Nephron (organoid): ENCODE results near the gene STX1A.
A peak's percentile ranks its signal among the peaks of the same experiment; 100 is the strongest.
"Not testable (repeated sequence)": the region's sequence is repeated elsewhere in the genome, so short reads cannot be mapped to it uniquely, and the experiment has no call there.

Experiments
- H3K27ac Mint-ChIP-seq, 3 experiments: 2 replicates each; pipeline ENCODE4 v1.8.0; 2020; ENCODE audit warnings: mixed read lengths in 3 of 3, mild to moderate bottlenecking in 2 of 3, moderate library complexity in 1 of 3
- H3K27me3 Mint-ChIP-seq: 2 replicates; pipeline ENCODE4 v1.8.0; 2021; ENCODE audit warnings: low read depth, mild to moderate bottlenecking, moderate library complexity, mixed read lengths
- H3K36me3 Mint-ChIP-seq: 2 replicates; pipeline ENCODE4 v1.8.0; 2020; ENCODE audit warnings: low read depth, mixed read lengths
- H3K4me1 Mint-ChIP-seq: 2 replicates; pipeline ENCODE4 v1.8.0; 2020; ENCODE audit warnings: mixed read lengths
- H3K4me3 Mint-ChIP-seq, 3 experiments: 2 replicates each; pipeline ENCODE4 v1.8.0; 2020; ENCODE audit warnings: mild to moderate bottlenecking in 3 of 3, mixed read lengths in 3 of 3, moderate library complexity in 2 of 3
- H3K9me3 Mint-ChIP-seq: 2 replicates; pipeline ENCODE4 v1.8.0; 2020; ENCODE audit warnings: mixed read lengths
- TF ChIP-seq, protein P1 (sequence below), 3 experiments: fragments of 200-600 bp; sonication (generic); IDR thresholded peaks; one replicate each; pipeline ENCODE4 v1.5.0; 2021; ENCODE audit warnings: antibody characterized with exemption in 3 of 3; ENCODE audit not compliant: unreplicated experiment in 3 of 3

Gene STX1A

DNA sequence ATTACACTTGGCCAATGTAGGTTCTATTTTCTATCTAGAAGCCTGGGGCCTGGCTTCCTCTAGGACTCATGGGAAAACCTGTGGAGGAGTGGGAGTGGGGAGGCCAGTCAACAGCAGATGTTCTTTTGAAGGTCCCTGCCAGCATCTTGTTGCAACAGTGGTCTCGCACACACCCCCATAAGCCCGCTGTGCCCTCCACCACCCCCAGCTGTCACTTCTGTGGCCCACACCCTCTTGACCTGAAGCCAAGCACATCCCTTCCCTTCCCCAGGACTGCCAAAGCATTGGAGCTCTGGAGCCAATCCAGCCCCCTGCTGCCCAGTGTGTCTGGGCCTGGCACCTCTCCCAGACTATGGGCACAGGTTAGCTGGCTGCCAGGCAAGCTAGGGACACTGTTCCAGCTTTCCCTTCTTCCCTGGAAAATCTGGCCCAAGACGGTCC, 1.9 kb upstream of the STX1A start:
- H3K4me3 Mint-ChIP-seq, result peak overlapping the region; percentile 89 to 94 (median 91)
- H3K27ac Mint-ChIP-seq, result peak overlapping the region; percentile 79 to 96 (median 89)
- no peaks in the 10 kb centered on the region for H3K36me3 Mint-ChIP-seq
- TF ChIP-seq, protein P1, sequence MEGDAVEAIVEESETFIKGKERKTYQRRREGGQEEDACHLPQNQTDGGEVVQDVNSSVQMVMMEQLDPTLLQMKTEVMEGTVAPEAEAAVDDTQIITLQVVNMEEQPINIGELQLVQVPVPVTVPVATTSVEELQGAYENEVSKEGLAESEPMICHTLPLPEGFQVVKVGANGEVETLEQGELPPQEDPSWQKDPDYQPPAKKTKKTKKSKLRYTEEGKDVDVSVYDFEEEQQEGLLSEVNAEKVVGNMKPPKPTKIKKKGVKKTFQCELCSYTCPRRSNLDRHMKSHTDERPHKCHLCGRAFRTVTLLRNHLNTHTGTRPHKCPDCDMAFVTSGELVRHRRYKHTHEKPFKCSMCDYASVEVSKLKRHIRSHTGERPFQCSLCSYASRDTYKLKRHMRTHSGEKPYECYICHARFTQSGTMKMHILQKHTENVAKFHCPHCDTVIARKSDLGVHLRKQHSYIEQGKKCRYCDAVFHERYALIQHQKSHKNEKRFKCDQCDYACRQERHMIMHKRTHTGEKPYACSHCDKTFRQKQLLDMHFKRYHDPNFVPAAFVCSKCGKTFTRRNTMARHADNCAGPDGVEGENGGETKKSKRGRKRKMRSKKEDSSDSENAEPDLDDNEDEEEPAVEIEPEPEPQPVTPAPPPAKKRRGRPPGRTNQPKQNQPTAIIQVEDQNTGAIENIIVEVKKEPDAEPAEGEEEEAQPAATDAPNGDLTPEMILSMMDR (IDR thresholded peaks at IDR 0.05; ENCODE audit: unreplicated experiment in 3 of 3), result no peak
- H3K9me3 Mint-ChIP-seq, result no peaks in the 10 kb centered on the region
- peaks cover 28% of the 10 kb centered on the region for H3K4me1 Mint-ChIP-seq
- H3K27me3 Mint-ChIP-seq, result peaks cover 4% of the 10 kb centered on the region

DNA sequence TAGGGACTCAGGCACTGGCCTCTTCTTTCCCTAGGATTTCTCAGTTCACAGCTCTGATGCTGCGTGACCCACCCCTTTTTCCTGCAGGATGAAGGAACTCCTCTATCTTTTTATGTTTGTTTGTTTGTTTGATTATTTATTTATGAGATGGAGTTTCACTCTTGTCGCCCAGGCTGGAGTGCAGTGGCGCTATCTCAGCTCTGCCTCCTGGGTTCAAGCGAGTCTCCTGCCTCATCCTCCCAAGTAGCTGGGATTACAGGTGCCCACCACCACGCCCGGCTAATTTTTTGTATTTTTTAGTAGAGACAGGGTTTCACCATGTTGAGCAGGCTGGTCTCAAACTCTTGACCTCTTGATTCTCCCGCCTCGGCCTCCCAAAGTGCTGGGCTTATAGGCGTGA, 974 bp upstream of the STX1A start:
- H3K27me3 Mint-ChIP-seq, H3K36me3 Mint-ChIP-seq, H3K9me3 Mint-ChIP-seq: not testable (repeated sequence)
- Mint-ChIP-seq H3K4me1 (peaks cover 38% of the 10 kb centered on the region), H3K4me3 (peak overlapping the region; percentile 89 to 94 (median 89)), H3K27ac (peak overlapping the region in 1 of 3 experiments; percentile 23)

DNA sequence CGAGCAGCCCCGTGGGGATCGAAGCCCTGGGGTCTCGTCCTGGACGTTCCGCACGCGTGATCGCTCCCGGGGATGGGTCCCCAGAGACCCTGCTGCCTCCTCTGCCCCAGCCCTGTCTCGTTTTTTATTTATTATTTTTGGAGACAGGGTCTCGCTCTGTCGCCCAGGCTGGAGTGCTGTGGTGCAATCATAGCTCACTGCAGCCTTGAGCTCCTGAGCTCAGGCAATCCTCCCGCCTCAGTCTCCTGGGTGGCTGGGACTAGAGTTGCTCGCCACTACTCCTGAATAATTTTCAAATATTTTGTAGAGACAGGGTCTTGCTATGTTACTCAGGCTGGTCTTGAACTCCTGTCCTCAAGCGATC, 319 bp upstream of the STX1A start:
- peak overlapping the region; percentile 89 for H3K4me3 Mint-ChIP-seq
- no peaks in the 10 kb centered on the region for H3K9me3 Mint-ChIP-seq
- peaks cover 4% of the 10 kb centered on the region for H3K27me3 Mint-ChIP-seq
- H3K27ac Mint-ChIP-seq, result no peak overlapping the region
- peaks cover 39% of the 10 kb centered on the region for H3K4me1 Mint-ChIP-seq
- TF ChIP-seq, protein P1 (IDR thresholded peaks at IDR 0.05; ENCODE audit: unreplicated experiment in 3 of 3), result no peak
- no peaks in the 10 kb centered on the region for H3K36me3 Mint-ChIP-seq

DNA sequence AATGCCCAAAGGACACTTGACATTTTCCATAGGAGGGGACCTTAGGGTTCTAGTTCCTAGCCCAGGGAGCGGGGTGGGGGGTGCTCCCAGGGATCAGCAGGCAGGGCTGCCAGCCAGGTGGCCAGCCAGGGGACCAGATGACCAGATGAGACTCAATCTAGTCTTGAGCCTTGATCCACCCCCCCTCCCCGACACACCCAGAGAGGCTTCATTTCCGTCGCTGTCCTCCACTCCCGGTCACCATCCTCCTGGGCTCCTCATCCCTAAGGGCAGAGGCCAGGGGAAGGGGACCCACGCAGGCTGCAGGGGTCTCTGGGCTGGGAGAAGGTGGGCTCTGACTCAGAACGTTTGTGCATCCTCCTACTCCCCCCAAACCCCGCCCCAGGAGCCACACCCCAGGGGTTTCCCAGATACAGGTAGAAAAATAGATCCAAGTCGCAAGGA, 1.0 kb downstream of the STX1A start:
- peaks cover 4% of the 10 kb centered on the region for H3K27me3 Mint-ChIP-seq
- peak overlapping the region; percentile 80 to 85 (median 82) for H3K4me3 Mint-ChIP-seq
- H3K9me3 Mint-ChIP-seq, result no peaks in the 10 kb centered on the region
- no peak overlapping the region for H3K27ac Mint-ChIP-seq
- TF ChIP-seq, protein P1 (IDR thresholded peaks at IDR 0.05; ENCODE audit: unreplicated experiment in 3 of 3), result no peak
- H3K36me3 Mint-ChIP-seq, result no peaks in the 10 kb centered on the region
- H3K4me1 Mint-ChIP-seq, result peaks cover 39% of the 10 kb centered on the region

DNA sequence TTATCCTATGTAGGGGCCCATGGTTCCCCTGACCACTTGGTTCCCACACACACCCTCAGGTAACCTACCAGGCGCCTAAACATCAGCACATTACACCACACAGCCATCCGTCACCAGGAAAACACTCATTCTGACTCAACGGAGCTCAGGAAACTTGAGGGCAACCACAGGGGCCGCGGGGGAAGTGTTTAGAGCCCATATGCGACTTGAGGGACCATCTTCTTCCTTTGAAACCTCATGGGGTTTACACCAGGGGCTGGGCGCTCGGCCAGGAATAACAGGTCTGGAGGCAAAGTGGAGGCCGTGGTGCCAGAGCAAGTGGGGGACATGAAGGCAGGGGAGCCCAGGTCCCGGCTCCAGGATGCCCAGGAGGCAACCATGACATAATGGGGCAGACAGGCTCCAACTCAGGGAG, 1.5 kb downstream of the STX1A start:
- H3K27me3 Mint-ChIP-seq, result peaks cover 4% of the 10 kb centered on the region
- H3K9me3 Mint-ChIP-seq, result no peaks in the 10 kb centered on the region
- TF ChIP-seq, protein P1 (IDR thresholded peaks at IDR 0.05; ENCODE audit: unreplicated experiment in 3 of 3), result no peak
- H3K27ac Mint-ChIP-seq, result peak overlapping the region in 1 of 3 experiments; percentile 58
- peak overlapping the region; percentile 80 to 85 (median 82) for H3K4me3 Mint-ChIP-seq
- peaks cover 41% of the 10 kb centered on the region for H3K4me1 Mint-ChIP-seq
- H3K36me3 Mint-ChIP-seq, result no peaks in the 10 kb centered on the region

DNA sequence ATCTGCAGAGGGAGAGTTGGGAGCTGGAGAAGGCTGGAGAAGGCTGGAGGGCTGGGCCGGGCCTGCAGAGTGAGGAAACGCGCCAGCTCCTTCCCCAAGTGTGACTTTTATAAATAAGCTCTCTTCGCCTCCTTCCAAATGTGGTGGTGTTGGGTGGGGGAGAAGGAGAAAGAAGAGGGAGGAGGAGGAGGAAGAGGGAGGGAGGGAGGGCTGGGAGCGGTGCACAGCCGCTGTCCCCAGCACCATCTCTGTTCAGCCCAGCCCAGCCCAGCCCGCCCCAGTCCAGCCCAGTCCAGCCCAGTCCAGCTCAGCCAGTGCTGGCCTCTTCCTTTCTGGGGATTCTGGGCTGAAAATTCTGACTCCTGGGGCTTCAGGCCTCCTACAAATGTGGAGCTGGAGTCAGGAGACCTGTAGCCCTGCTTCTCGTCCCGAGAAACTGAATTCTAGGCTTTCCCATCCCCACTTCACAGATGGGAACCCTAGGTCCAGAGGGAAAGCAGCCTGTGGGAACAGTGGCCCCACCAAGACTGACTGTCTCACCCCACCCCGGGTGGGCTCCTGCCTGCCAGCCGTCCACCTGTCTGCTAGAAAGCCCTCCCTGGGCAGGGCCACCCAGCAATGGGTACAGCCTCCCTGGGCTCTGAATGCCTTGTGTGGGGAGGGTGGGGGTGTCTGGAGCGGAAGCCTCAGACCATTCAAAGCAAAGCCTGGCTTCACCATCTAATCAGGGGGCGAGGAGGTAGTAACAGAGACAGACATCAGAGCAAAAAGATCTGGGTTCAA, 2.3 kb downstream of the STX1A start:
- peaks cover 49% of the 10 kb centered on the region for H3K4me1 Mint-ChIP-seq
- H3K4me3 Mint-ChIP-seq, result peak overlapping the region; percentile 80 to 85 (median 82)
- H3K27ac Mint-ChIP-seq, result peak overlapping the region; percentile 64 to 94 (median 83)
- no peaks in the 10 kb centered on the region for H3K9me3 Mint-ChIP-seq
- H3K27me3 Mint-ChIP-seq, result peaks cover 4% of the 10 kb centered on the region
- TF ChIP-seq, protein P1 (IDR thresholded peaks at IDR 0.05; ENCODE audit: unreplicated experiment in 3 of 3), result no peak
- H3K36me3 Mint-ChIP-seq, result no peaks in the 10 kb centered on the region
